NK-92 treated with Interleukin-12 subunit alpha and Interleukin-12 subunit beta, amount 100 ng/mL, for 24 hours (cell line): Measurements from ENCODE around the gene IMPDH2.

Source experiments
- DNase-seq: peaks from one replicate; lab custom pipeline; 2025; lab: John Stamatoyannopoulos, UW

IMPDH2 gene

GRCh38 chr3:49028673-49029562, at the start of gene IMPDH2:
Gene IMPDH2, minus strand, starts transcription at chr3:49029398. Its CDS starts 48 bp downstream, at chr3:49029350.
- DNase-seq, result peak; percentile 80

GRCh38 chr3:49076646-49077045, 47.4 kb upstream of the IMPDH2 start:
- no peak for DNase-seq

- no peak for DNase-seq
Measured at GRCh38 chr3:49076116-49076515, 46.9 kb upstream of the IMPDH2 start.

- DNase-seq, result no peak
Measured at GRCh38 chr3:49058011-49058410, 28.8 kb upstream of the IMPDH2 start.

GRCh38 chr3:49057268-49057667, 28.1 kb upstream of the IMPDH2 start:
- DNase-seq, result no peak

GRCh38 chr3:49054344-49054862, 25.2 kb upstream of the IMPDH2 start:
- no peak for DNase-seq

- no peak for DNase-seq
Measured at GRCh38 chr3:49053543-49053942, 24.3 kb upstream of the IMPDH2 start.

- DNase-seq, result no peak
Measured at GRCh38 chr3:49035281-49035680, 6.1 kb upstream of the IMPDH2 start.

GRCh38 chr3:49034650-49035049, 5.5 kb upstream of the IMPDH2 start:
- DNase-seq, result no peak

GRCh38 chr3:49032646-49033304, 3.6 kb upstream of the IMPDH2 start:
- no peak for DNase-seq

GRCh38 chr3:49030321-49030720, 1.1 kb upstream of the IMPDH2 start:
- no peak for DNase-seq

- no peak for DNase-seq
Measured at GRCh38 chr3:49029563-49029884, 326 bp upstream of the IMPDH2 start.

- DNase-seq, result no peak
Measured at GRCh38 chr3:49028298-49028672, 913 bp downstream of the IMPDH2 start.

- DNase-seq, result no peak
Measured at GRCh38 chr3:49027634-49028033, 1.6 kb downstream of the IMPDH2 start.

GRCh38 chr3:49026536-49026935, 2.7 kb downstream of the IMPDH2 start:
- DNase-seq, result no peak

GRCh38 chr3:49025793-49026520, 3.2 kb downstream of the IMPDH2 start:
- no peak for DNase-seq

GRCh38 chr3:49025005-49025792, 4.0 kb downstream of the IMPDH2 start:
- no peak for DNase-seq

GRCh38 chr3:49024449-49024848, 4.7 kb downstream of the IMPDH2 start:
- no peak for DNase-seq

GRCh38 chr3:49023775-49024174, 5.4 kb downstream of the IMPDH2 start:
- DNase-seq, result no peak

GRCh38 chr3:49022688-49023171, 6.5 kb downstream of the IMPDH2 start:
- DNase-seq, result no peak

- DNase-seq, result peak; percentile 80
Measured at GRCh38 chr3:49021813-49022687, 7.1 kb downstream of the IMPDH2 start, which contains the start of gene NDUFAF3. Gene NDUFAF3, plus strand, starts transcription at chr3:49022121. Its CDS starts 24 bp downstream, at chr3:49022145.
